Measurements from ENCODE around the gene DENND1C.
"Not testable (repeated sequence)": the region's sequence is repeated elsewhere in the genome, so short reads cannot be mapped to it uniquely, and the experiment has no call there.

Gene DENND1C

DNA sequence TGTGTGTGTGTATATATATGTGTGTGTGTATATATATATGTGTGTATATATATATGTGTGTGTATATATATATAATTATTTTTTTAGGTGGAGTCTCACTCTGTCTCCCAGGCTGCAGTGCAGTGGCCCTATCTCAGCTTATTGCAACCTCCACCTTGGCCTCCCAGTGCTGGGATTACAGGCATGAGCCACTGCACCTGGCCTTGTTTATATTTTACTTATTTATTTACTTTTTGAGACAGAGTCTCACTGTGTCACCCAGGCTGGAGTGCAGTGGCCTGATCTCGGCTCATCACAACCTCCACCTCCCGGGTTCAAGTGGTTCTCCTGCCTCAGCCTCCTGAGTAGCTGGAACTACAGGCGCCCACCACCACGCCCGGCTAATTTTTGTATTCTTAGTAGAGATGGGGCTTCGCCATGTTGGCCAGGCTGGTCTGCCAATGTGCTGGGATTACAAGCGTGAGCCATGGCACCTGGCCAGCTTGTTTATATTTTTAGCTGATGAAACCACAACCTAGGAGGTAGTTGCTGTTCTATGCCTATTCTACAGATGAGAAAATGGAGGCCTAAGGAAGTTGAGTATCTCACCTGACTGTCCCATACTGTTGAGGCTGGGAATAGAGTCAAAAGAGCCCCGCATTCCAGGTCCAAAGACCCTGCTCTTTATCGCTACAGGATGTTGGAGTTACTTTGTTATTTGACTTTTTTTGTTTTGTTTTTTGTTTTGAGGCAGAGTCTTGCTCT is 26.6 kb upstream of the DENND1C start:
- DNase-seq = not testable (repeated sequence)

DNA sequence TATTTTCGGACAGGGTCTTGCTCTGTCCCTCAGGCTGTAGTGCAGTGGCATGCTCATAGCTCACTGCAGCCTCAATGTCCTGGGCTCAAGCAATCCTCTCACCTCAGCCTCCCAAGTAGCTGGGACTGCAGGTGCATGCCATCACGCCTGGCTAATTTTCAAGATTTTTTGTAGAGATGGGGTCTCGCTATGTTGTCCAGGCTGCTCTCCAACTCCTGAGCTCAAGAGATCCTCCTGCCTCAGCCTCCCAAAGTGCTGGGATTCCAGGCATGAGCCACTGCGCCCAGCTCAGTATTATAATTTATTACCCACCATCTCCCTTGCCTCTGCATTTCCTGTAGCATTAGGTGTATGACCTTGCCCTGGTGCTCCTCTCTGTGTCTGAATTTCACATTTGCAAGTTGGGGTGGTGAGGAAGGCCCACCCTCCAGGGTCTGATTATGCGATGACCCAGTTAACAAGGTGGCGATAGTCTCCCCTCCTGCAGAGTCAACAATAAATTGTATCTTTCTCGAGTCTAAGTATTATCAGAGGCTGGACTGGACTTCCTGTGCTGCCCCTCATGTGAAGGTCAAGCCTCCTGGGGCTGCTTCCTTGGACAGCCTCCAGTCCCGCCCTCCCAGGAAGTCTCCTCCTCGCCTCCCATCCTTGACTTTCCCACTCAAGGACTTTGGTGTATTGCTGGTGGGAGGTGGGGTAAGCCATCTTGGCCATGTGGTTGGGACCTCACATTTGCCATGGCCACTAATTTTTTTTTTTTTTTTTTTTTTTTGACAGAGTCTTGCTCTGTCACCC is 22.0 kb upstream of the DENND1C start:
- no peak for DNase-seq

DNA sequence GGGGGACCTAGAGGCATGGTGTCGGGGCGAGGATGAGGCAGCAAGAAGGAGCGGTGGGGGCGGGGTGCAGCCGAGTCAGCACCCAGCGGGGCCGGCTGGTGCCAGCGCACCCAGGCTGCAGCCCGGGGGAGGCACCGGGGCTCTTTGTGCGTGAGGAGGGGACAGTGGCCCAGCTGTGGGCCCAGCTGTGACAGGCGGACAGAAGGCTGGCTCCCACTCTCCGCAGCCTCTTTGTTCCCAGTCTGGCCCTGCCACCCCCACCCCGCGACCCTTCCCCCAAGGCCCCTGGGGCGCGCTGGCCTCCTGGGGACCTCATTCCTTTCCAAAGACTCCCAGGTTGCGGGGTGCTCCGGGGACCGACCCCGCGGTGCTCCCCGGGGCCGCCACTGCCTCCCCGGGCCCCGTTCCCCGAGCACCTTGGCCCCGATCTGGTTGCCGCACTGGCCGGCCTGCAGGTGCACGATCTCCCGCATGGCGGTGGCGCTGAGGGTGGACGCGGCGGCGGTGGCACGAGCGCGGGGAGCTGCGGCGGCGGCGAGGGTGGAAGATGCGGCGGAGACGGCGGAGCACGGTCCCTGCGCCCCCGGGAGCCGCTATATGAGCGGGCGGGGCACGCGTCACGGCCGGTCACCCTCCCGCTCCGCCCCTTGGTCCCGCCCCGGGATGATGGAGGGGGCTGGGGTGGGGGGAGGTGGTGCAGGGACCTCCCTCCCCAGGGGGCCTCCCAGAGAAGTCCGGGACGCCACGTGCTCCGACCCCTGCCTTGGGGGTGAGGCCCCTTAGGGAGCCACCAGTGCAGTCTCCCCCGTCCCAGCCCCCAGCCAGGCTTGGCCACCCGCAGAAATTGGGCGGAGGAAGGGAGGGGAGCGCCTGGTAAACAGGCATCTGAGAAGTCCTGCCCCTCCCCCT is 20.4 kb upstream of the DENND1C start, which contains the start of gene TUBB4A:
TSS of gene TUBB4A (minus strand) at position 570 of the 909 bp plus-strand sequence. CDS start at position 473, 97 bp downstream.
- DNase-seq = no peak

DNA sequence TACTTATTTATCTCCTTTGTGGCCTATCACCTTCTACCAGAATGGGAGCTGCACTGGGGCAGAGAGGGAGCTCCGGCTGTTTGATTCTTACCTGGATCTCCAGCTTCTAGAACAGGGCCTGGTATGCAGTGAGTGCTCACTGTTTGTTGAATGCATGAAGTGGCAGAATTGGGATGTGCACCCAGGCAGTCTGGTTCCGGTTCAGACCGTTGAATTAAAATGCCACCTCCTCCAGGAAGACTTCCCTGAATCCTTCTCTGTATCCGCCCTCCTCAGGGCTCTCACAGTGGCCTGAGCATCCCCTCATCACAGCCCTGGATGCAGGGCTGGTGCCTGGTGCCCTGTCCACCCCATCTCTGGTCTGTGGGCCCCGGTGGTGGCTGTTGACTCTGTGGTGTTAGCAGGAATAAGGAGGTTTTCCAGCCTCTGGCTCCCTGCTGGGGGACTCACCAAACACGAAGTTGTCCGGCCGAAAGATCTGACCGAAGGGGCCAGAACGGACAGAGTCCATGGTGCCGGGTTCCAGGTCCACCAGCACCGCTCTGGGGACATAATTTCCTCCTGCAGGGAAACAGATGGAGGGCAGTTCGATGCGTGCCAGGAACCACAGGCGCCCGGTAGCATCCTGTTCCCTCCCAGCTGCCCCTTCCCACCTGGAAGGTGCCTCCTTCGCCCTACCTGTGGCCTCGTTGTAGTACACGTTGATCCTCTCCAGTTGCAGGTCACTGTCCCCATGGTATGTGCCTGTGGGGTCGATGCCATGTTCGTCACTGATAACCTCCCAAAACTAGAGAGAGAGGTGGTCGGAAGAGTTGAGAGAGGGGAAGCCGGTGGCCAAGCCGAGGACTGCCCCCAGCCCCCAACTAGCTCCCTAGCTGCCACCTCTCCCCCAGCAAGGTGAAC is 19.5 kb upstream of the DENND1C start:
- DNase-seq = no peak

DNA sequence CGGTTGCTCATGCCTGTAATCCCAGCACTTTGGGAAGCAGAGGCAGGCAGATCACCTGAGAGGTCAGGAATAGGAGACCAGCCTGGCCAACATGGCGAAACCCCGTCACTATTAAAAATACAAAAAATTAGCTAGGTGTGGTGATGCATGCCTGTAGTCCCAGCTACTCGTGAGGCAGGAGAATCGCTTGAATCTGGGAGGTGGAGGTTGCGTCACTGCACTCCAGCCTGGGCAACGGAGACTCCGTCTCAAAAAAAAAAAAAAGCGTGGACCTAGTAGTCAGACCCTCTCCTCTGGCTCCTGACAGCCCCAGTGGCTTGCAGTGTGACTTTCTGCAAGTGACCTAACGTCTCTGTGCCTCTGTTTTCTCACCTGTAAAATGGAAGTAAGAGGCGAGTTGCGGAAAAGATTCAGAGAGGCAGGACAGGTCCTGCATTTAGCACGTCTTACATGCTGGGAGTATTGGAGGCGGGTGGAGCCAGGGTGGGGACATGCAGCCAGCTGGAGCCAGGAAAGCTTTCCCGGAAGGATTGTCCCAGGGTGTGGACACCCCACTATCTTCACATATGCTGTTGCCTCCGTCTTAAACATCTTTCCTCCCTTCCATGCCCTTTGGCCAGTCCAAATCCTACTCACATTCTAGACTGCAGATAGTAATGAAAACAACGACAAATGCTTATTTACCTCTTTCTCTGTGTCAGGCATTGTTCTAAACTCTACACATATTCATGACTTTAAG is 17.6 kb upstream of the DENND1C start:
- DNase-seq = no peak

DNA sequence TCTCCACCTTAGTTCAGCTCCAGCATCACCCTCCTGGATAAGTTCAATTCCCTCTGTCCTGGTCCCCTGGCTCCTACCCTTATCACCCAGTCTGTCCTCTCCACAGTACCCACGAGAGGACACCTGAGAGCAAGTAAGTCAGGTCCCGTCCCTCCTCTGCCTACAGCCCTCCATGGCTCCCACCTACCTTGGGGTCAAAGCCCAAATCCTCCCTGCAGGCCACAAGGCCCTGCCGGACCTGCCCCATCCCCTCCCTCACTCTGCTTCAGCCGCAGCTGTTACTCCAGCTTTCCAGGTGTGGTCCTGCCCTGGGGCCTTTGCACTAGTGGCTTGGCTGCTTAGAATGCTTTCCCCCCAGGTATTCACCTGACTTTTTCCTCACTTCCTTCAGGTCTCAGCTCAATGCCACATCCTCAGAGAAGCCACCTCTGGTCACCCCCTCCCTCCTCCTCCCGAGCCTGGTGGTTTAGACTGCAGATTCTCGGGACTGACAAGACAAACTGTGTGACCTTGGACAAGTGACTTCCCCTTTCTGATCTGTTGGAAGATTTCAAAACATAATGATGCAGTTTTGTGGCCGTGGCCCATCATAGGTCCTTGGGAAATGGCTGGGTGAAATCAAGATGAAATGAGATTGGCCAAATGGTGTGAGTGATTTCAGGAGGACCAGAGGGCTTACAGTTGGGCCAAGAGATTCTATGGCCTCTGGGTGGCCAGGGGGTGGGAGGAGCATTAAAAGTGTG is 16.9 kb upstream of the DENND1C start:
- no peak for DNase-seq

DNA sequence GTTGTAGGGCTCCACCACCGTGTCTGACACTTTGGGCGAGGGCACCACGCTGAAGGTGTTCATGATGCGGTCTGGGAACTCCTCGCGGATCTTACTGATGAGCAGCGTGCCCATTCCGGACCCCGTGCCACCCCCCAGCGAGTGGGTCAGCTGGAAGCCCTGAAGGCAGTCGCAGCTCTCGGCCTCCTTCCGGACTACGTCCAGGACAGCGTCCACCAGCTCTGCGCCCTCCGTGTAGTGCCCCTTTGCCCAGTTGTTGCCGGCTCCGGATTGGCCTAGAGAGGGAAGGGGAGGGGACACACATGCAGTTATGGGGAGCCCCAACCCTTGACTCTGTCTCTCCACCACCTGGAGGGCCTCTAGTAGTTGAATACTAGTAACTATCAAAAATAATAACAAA is 14.4 kb upstream of the DENND1C start:
- no peak for DNase-seq

DNA sequence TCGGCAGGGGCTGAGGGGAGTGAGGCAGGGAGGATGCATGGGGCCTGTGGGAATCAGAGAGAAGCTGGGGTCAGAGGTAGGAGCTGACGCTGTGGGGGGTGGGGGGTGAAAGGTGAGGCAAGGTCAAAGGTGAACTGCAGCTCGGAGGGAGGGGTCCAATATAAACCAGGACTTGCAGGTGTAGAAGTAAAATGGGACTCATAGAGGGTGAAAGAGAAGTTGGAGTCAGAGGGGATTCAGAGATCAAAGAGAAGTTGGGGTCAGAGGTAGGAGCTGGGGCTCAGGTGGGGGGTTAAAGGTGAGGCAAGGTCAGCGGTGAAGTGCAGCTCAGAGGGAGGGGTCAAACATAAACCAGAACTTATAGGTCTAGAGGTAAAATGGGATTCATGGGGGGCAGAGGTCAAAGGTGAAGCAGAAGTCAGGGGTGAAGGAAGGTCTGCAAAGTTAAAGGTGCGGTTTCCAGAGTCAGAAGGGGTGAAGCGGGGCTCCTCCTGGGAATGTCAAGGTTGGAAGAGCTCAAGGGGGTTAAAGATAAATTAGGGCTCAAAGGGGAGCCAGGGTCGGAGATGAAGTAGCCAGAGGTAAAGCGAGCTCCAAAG is 12.9 kb upstream of the DENND1C start:
- DNase-seq = no peak

DNA sequence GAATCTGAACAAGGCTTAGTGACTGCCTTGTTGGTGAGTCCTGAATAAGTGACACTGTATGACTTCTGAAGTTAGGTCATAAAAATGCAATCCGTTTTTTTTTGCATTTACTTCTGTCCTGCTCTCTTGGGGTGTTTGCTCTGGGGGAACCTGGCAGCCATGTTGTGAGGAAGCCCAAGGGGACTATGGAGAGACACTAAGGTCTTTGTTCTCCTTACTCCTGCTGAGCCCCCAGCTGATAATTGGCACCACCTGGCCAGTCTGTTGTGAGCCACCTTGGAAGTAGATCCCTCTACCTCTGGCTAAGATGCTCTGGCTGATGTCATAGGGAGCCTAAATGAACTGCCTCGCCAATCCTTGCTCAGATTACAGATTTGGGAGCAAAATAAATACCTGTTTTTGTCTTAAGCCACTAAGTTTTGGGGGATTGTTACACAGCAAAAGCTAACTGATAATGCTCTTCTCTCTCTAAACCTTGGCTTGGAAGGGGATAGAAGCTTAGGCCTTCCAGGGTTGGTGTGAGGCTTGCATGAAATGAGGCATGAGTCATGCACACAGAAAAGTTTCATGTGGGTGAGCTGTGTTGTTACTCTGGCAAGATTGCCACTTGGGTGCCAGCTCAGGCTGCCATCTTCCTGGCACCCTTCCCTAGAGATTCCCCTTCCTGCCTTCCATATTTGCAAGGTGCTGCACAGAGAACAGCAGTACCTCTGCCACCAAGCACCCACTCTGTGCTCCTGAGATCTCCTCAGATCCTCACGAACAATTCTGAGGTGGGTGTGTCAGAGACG is 10.4 kb upstream of the DENND1C start:
- no peak for DNase-seq

DNA sequence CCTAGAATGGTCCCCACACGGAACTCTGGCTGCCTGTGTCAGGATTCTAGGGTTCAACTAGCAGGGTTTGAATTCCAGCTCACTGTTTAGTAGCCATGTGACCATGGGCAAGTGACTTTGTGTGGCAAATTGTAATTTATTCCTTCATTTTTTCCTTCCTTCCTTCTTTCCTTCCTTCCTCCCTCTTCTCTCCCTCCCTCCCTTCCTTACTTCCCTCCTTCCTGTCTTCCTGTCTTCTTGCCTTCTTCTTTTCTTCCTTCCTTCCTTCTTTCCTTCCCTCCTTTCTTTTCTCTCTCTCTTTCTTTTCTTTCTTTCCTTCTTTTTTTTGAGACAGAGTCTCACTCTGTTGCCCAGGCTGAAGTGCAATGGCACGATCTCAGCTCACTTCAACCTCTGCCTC is 8.5 kb upstream of the DENND1C start:
- no peak for DNase-seq

DNA sequence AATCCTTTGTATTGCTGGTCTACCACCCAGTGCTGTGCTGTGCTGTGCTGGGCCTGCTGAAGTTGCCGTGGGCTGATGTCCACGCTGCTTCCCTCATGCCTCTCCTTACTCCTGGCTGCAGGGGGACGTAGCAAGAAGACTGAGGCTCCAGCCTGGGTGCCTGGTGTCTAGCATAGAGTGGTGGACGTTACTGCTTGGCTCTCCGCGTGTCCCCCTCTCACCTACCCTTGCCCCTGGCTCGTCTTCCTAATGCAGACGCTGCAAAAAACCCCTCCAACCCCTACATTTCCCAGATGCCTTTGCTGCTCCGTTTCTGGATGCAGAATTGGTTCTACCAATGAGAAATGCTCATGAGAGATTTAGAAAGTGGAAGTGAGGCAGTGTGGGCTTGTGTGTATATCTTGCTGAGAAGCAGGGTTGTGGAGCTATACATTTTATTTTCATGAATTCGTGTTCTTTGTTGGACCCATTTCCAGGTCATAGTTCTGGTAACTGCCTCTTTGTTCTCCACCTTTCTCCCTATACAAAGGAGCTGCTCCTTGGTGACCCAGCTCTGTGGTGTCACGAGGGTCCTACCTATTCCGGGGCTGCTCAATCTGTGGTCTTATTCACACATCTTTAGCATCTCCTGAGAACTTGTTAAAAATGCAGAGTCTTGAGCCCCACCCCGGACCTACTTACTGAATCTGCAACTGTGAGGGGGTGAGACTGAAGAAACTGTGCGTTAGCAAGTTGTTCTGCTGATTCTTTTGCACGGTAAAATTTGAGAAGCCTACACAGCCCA is 7.9 kb upstream of the DENND1C start:
- DNase-seq = no peak

DNA sequence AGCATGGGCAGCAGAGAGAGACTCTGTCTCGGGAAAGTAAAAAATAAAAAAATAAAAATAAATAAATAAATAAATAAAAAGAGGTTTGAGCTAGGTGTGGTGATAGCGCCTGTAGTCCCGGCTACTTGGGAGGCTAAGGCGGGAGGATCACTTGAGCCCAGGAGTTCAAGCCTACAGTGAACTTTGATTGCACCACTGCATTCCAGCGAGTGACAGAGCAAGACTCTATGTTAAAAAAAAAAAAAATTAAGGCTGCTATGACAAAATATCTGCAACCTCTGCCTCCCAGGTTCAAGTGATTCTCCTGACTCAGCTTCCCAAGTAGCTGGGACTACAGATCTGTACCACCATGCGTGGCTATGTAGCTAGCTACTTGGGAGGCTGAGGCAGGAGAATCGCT is 3.2 kb upstream of the DENND1C start:
- DNase-seq = no peak

DNA sequence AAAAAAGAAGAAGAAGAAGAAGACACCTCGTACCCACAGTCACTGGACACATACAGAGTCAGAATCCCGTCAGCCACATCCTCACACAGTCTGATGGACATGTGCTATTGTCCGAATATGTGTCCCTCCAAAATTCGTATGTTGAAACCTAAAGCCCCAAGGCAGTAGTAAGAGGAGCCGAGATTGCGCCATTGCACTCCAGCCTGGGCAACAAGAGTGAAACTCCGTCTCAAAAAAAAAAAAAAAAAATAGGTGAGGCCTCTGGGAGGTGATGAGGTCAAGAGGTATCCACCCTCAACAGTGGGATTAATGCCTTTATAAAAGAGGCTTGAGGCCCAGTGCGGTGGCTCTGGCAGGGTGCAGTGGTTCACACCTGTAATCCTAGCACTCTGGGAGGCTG is 2.6 kb upstream of the DENND1C start:
- no peak for DNase-seq

DNA sequence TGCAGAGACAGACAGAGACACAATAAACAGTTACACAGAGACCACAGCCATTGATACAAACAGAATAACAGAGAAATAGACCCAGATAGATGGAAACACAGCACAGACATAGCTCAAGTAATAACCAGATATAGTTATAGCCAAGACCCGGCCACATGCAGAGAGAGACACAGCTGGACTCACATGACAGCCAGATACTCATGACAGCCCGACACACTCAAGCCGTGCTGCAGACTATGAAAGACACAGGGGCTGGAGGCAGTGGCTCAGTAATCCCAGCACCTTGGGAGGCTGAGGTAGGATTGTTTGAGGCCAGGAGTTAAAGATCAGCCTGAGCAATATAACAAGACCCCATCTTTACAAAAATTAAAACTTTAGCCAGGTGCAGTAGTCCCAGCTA is 1.6 kb upstream of the DENND1C start:
- DNase-seq = no peak

DNA sequence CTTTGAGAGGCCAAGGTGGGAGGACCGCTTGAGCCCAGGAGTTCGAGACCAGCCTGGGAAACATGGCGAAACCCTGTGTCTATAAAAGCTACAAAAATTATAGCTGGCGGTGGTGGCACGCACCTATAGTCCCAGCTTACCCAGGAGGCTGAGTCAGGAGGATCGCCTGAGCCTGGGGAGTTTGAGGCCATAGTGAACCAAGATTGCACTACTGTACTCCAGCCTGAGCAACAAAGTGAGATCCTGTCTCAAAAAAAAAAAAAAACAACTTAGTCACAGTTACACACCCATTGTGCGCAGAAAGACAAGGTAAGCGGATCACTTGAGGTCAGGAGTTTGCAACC is 728 bp upstream of the DENND1C start:
- DNase-seq = no peak

DNA sequence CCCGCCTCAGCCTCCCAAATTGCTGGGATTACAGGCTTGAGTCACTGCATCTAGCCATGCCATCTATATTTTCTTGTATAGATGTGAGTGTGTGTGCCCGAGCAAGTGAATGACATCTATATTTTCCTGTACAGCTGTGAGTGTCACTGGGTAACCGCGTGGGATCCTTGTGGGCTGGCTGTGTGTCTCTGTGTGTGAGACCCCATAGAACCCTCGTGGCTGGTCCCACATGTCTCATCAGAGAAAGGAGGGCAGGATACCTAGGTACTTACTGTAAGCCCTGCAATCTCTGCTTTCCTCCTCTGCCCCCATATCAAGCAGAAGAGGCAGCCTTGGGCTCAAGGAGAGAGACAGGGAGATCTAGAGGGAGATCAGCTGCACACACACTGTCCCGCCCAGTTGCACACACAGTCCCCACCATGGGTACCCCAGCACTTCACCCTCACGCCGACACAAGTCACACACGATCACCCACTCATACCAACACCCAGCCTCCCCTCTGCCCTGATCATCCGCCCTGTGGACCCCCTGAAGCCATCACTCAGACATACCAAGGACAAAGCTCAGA is 655 bp downstream of the DENND1C start:
- DNase-seq = no peak

DNA sequence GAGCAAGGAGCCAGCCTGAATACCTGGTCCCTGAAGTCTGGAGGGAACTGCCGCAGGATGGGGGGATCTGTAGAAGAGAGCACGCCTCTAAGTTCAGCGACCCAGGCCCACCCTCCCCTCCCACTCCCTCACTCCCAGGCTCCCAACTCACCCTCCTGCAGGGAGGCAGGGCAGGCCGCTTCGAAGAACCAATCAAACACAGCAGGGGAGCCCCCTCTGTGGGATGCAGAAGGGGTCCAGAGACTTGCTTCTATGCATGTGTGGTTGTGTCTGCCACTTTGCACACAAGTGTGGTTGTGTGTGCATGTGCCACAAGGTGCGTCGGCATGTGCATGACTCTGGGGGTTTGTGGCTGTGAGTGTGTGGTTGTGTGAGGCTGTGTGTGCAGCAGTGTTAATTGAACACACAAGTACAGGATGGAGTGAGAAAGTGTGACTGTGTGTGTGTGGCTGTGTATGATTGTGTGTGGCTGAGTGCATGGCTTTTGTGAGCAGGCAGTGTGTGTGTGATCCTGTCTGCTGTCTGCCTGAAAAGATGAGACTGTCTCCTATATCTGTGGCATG is 1.7 kb downstream of the DENND1C start:
- DNase-seq = no peak

DNA sequence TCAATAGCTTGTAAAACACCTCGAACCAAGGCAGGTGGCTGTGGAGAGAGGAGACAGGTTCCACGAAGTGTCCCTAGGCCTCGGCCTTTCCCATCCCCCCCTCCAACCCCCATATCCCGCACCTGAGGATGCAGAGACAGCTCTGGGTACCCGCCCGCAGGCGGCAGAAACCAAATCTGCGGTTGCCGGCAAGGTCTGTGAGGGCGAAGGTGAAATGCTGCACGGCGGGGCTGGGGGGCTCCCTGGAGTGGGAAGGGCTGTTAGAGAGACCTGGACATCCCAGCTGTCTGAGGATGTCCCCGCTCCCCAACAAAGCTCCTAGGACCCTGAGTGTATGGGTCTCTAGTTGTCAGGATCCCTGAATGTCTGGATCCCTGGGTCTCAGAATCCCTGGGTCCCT is 2.8 kb downstream of the DENND1C start:
- DNase-seq = no peak
